ENCODE data around the gene PTPN22.
"Not testable (repeated sequence)": the region's sequence is repeated elsewhere in the genome, so short reads cannot be mapped to it uniquely, and the experiment has no call there.

PTPN22 gene

GRCh38 chr1:113887402-113888175 is 16.1 kb upstream of the PTPN22 start, which contains the start of gene BCL2L15:
Gene BCL2L15, minus strand, starts transcription at chr1:113887581. Its CDS starts 206 bp downstream, at chr1:113887375.
- DNase-seq: no peak
- ATAC-seq: no peak

DNA sequence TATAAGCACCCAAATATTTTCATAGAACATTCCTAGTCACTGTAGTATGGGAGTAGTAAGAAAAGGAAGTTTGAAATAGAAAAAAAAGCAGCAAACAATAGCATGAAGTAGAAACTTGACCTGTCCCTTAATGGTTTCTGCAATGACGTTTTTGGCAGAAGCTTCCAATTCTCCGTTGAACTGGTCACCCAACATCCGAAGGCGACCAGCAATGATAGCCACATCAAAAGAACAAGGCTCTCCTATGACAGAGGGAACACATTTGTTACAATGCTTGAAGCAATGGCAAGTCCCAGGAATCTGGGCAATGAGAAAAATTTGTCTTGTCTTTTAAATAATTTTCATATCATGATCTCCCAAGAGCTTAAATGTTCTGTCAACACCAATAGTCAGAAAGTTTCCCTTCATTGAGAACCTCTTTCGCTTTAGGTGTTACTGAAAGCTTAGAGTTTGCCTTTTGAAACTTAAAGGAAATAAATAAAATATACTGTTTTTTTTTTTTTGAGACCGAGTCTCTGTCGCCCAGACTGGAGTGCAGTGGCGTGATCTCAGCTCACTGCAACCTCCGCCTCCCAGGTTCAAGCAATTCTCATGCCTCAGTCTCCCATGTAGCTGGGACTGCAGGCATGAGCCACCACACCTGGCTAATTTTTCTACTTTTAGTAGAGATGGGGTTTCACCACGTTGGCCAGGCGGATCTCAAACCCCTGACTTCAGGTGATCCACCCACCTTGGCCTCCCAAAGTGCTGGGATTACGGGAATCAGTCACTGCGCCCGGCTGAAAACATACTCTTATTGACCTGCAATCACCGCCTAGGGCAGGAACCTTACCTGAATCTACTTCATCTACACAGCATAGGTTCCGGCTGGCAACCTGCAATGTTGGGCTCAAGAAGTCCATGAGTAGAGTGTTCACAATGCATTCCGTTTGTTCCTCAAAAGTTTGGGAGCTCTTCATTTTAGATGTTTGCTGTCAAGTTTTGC is 15.2 kb upstream of the PTPN22 start:
- no peak for DNase-seq
- no peak for ATAC-seq

DNA sequence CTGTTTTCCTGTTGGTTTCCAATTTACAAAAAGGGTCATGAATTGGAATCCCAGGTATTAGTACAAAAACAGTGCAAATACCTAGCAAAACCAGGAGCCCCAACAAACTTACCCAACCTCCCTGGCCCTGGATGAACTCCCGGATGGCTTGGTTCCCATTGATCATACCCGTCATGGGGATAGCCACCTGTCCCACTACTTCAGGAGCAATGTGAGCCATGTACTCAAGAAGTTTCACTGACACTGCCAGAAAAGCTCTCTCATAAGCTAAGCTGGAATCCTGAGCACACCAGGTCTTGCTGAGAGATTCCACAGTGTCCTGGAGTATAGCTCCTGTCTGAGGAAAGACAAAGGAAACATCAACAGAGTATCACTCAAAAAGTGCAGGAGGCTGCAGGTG is 10.1 kb upstream of the PTPN22 start:
- DNase-seq (no peak), ATAC-seq (no peak)

DNA sequence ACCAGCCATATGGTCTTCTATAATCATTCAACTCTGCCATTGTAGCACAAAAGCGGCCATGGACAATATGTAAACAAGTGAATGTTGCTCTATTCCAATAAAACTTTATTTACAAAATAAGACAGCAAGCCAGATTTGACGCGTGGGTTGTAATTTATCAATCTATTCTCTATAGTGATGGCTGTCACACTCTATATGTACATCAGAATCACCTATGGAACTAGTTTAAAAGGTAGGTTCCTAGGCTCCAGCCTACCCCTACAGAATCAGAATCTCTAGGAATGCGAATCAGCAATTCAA is 8.2 kb upstream of the PTPN22 start:
- no peak for DNase-seq
- ATAC-seq: no peak

DNA sequence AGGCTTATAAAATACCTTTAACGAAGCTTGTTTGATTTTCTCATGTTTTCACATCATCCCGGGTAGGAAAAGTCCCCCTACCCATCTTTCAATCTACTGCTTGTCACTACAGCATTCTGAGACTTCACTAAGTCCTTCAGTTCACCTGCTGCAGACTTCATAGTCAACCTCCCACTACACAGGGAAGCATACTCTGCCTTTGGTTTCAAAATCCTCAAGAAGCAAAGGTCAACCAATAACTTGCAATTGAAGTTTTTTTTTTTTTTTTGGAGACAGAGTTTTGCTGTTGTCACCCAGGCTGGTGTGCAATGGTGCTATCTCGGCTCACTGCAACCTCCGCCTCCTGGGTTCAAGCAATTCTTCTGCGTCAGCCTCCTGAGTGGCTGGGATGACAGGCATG is 4.7 kb upstream of the PTPN22 start:
- DNase-seq (no peak), ATAC-seq (no peak)

- DNase-seq: no peak
- no peak for ATAC-seq
Measured at GRCh38 chr1:113875714-113876113, 4.2 kb upstream of the PTPN22 start.

- DNase-seq: peak; percentile 25
- ATAC-seq: peak; percentile 75
Measured at GRCh38 chr1:113874012-113874879, 2.7 kb upstream of the PTPN22 start.

DNA sequence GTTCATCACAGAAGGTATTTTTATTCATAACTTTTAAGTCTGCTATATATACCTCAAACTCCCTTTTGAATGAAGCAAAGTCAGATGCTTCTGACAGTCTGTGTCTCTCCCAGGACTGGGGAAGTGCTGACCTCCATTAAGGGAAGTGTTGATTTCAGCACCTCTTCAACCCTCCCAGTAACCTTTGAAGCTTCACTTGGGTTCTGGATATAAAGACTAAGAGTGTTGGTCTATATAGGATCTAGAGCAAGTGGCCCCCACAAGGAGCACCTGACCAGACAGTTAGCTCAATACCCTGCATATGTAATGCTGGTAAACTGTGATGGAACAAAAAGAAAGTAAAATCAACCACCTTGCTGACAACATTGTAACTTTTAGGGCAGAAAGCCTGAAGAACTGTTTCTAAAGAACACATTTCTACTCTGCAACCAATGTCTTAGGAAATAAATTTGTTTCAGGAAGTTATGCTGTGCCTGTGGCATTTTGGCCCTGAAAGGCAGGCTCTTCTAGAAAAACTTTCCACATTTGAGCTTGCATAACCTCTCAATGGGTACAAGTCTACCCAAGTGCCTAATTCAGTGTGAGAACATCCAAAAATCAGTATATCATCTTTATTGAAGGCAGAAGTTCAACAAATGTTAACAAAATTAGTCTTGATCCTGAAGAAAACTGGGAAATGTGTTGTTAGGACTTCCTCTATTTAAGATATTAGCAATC is 865 bp upstream of the PTPN22 start:
- ATAC-seq: peak; percentile 7
- DNase-seq: peak; percentile 20

DNA sequence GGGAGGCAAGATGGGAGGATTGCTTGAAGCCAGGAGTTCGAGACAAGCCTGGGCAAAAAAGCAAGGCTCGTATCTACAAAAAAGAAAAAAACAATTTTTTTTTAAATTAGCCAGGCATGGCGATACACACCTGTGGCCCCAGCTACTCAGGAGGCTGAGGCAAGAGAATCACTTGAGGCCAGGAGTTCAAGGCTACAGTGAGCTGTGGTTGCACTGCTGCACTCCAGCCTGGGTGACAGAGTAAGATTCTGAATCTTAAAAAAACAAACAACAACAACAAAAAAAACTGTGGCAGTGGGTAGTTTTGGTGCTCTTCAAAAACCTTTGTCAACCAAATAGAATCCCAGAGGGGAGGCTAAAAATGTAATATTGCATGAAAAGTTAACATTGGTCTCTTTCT is 734 bp downstream of the PTPN22 start:
- DNase-seq: peak; percentile 33
- ATAC-seq: no peak

GRCh38 chr1:113868387-113869083 is 3.0 kb downstream of the PTPN22 start:
- ATAC-seq: peak; percentile 77
- DNase-seq: no peak

DNA sequence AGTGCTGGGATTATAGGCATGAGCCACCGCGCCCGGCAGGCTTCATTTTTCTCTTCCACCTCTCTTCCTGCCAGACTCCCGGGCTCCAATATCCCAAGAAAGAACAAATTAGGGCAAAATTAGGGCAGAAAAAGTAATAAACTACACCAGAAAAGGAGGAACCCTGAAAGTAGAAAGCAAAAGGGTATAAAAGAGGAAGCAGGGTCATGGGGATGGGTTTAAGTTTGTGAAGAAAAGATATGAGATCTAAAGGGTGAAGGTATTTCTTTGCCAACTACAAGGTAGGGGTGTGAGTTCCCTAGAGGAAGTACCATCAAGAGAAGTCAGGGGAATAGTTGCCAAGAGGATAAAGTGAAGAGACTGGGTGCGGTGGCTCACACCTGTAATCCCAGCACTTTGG is 9.9 kb downstream of the PTPN22 start:
- ATAC-seq: no peak
- DNase-seq: no peak

GRCh38 chr1:113860891-113861290 is 10.6 kb downstream of the PTPN22 start:
- ATAC-seq (no peak), DNase-seq (no peak)

DNA sequence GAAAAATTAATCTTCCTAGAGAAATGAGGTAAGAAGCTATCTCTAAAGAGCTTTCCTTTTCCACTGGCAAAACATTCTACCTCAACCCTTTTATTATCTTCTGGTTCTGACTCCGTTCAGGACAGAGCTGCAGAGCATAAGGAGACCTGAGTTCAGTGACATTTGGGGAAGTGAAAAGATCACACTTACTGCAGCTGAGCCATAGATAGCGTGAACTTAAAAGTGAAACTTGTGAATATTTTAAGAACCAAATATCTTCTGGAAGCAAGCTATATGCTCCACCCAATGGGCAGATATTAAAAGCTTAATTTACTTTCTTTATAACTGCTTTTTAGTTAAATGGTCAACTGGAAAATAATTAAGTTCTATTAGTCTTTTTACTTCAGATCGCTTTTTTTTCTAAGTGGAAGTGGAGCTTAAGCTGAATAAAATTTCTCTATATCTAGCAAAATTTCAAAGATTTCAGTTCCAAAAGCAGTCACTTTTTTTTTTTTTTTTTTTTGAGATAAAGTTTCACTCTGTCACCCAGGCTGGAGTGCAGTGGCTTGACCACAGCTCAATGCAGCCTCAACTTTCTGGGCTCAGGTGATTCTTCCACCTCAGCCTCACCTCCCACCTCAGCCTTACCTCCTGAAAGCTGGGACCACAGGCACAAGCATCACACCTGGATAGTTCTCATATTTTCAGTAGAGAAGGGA is 11.9 kb downstream of the PTPN22 start:
- DNase-seq (no peak), ATAC-seq (peak; percentile 75)

GRCh38 chr1:113858982-113859381 is 12.5 kb downstream of the PTPN22 start:
- DNase-seq (no peak), ATAC-seq (no peak)

GRCh38 chr1:113858418-113858817 is 13.1 kb downstream of the PTPN22 start:
- peak; percentile 29 for ATAC-seq
- no peak for DNase-seq

- ATAC-seq: no peak
- DNase-seq: no peak
Measured at GRCh38 chr1:113857776-113858175, 13.7 kb downstream of the PTPN22 start.

DNA sequence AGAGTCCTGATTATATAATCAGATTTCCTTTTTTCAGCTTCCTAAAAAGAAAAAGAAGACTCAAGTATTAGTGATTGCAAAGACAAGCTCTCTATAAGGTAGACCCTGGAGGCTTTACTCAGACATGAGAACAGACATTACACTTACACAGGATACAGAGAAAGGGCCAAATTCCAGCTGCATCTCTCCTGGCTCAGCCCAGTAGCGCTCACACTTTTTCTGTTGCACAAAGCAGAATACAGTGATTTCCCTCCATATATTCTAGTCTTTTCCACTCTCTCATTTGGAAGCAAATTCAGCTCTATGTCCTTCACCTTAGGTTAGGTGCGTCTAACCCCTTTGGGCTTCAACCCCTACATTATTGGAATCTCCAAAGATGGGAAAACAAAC is 15.1 kb downstream of the PTPN22 start:
- no peak for DNase-seq
- no peak for ATAC-seq

- DNase-seq (no peak), ATAC-seq (no peak)
Measured at GRCh38 chr1:113855630-113856400, 15.7 kb downstream of the PTPN22 start.

GRCh38 chr1:113854234-113854633 is 17.3 kb downstream of the PTPN22 start:
- ATAC-seq: no peak
- DNase-seq: no peak

GRCh38 chr1:113852694-113853093 is 18.8 kb downstream of the PTPN22 start:
- ATAC-seq, DNase-seq: not testable (repeated sequence)
